Astrocyte of the cerebellum (primary cell): ENCODE results near the gene MBTPS1.

Experiments used
- DNase-seq: peaks from one replicate; pipeline ENCODE4 v3.0.0-alpha.2; 2011; ENCODE audit warnings: low read depth
- H3K4me3 ChIP-seq: 2 replicates; pipeline ENCODE4 v1.5.1; 2011; ENCODE audit warnings: mild to moderate bottlenecking, low read depth, low read length, moderate library complexity
- CTCF ChIP-seq: IDR thresholded peaks from 2 replicates; pipeline ENCODE4 v1.5.1; 2012; ENCODE audit warnings: low read length, low read depth, moderate library complexity, mild to moderate bottlenecking; ENCODE audit errors: missing control alignments
- in situ Hi-C: cut with HindIII; loops from 2 replicates; pipeline ENCODE4 v1.10.0; 2017; ENCODE audit warnings: low sequenced_read_pairs

MBTPS1 gene

GRCh38 chr16:84071121-84071520 is 45.6 kb downstream of the MBTPS1 start:
- no peak for DNase-seq
- H3K4me3 ChIP-seq: no peak overlapping the region
- TF ChIP-seq CTCF: no peak
- in situ Hi-C loops: no loop called here

GRCh38 chr16:84069540-84069939 is 47.2 kb downstream of the MBTPS1 start:
- H3K4me3 ChIP-seq: no peak overlapping the region
- in situ Hi-C loops: no loop called here
- no peak for TF ChIP-seq CTCF
- DNase-seq: no peak

GRCh38 chr16:84068783-84069462 is 47.8 kb downstream of the MBTPS1 start:
- no peak for DNase-seq
- no peak overlapping the region for H3K4me3 ChIP-seq
- in situ Hi-C loops: no loop called here
- no peak for TF ChIP-seq CTCF

- no peak overlapping the region for H3K4me3 ChIP-seq
Measured at GRCh38 chr16:84068041-84068440, 48.7 kb downstream of the MBTPS1 start.

GRCh38 chr16:84067640-84068039 is 49.1 kb downstream of the MBTPS1 start:
- H3K4me3 ChIP-seq: no peak overlapping the region
- in situ Hi-C loops: no loop called here
- no peak for TF ChIP-seq CTCF
- no peak for DNase-seq

More at GRCh38 chr16:84068041-84068440, 48.7 kb downstream of the MBTPS1 start:
- no peak for DNase-seq
- in situ Hi-C loops: no loop called here
- no peak for TF ChIP-seq CTCF

GRCh38 chr16:84065536-84066132 is 51.1 kb downstream of the MBTPS1 start:
- DNase-seq: peak; percentile 34
- TF ChIP-seq CTCF: peak; percentile 78
- in situ Hi-C loops: no loop called here
- no peak overlapping the region for H3K4me3 ChIP-seq
